Retinal pigment epithelial cell (primary cell): ENCODE data around the gene AK1.
"Not testable (repeated sequence)": the region's sequence is repeated elsewhere in the genome, so short reads cannot be mapped to it uniquely, and the experiment has no call there.

ENCODE experiments used
- DNase-seq: peaks from one replicate; pipeline ENCODE4 v3.0.0-alpha.2; 2010; ENCODE audit warnings: low read depth
- H3K4me3 ChIP-seq: 2 replicates; pipeline ENCODE4 v1.5.1; 2011; ENCODE audit warnings: mild to moderate bottlenecking, low read length, control low read depth, moderate library complexity
- TF ChIP-seq, protein P1 (sequence below): conservative IDR thresholded peaks from 2 replicates; pipeline ENCODE4 v1.5.1; 2011; ENCODE audit warnings: low read depth, low read length, control low read depth, inconsistent platforms

Gene AK1

DNA sequence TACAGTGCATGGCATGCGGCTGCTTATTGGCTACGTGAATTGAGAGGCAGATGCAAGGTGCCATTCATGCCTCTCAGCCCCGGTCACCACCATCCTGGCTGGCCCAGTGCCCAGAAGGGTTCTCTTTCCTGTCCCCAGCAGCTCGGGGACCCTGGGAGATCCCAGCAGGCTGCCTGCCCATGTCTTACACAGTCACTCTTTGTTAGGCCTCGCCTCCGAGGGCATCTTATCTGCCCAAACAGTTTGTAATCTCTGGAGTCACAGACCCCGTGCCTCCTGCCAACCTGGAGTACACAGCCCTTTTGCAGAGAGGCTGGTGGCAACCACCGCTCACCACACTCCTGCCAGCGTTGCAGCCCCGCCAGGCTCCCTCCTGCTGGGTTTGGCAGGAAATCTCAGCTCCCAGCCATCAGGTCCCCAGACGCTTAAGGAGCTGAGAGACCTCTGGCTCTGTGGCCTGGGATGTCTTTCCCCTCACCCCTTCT, 7.0 kb upstream of the AK1 start:
- no peak for DNase-seq
- no peak overlapping the region for H3K4me3 ChIP-seq
- TF ChIP-seq, protein P1, sequence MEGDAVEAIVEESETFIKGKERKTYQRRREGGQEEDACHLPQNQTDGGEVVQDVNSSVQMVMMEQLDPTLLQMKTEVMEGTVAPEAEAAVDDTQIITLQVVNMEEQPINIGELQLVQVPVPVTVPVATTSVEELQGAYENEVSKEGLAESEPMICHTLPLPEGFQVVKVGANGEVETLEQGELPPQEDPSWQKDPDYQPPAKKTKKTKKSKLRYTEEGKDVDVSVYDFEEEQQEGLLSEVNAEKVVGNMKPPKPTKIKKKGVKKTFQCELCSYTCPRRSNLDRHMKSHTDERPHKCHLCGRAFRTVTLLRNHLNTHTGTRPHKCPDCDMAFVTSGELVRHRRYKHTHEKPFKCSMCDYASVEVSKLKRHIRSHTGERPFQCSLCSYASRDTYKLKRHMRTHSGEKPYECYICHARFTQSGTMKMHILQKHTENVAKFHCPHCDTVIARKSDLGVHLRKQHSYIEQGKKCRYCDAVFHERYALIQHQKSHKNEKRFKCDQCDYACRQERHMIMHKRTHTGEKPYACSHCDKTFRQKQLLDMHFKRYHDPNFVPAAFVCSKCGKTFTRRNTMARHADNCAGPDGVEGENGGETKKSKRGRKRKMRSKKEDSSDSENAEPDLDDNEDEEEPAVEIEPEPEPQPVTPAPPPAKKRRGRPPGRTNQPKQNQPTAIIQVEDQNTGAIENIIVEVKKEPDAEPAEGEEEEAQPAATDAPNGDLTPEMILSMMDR: no peak

DNA sequence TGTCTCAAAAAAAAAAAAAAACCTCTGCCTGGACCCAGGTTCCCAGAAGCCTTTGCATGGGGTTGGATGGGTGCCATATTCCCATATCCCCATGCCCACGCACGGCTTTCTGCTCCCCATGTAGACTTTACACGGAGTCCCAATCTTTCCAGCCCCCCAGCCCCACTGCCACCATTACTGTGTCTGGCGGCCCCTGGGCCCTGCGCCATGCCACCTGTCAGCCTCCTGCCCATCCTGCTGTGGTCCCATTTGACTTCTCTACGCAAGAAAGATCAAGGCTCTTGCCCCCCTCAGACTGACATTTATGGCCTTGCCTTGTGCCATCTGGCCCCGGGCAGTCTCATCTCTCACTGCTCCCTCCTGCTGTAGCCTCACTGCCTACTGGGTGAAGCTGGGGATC, 6.5 kb upstream of the AK1 start:
- DNase-seq: no peak
- TF ChIP-seq, protein P1: no peak
- H3K4me3 ChIP-seq: no peak overlapping the region

DNA sequence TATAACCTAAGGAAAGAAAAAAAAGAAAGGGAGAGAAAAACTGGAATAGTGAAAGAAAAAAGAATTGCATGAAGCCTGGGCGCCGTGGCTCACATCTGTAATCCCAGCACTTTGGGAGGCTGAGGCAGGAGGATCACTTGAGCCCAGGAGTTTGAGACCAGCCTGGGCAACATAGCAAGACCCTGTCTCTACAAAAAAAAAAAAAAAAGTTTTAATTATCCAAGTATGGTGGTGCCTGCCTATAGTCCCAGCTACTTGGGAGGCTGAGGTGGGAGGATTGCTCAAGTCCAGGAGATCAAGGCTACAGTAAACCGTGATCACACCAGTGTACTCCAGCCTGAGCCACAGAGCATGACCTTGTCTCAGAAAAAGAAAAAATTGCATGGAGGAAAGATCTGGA, 4.2 kb upstream of the AK1 start:
- not testable (repeated sequence) for DNase-seq, H3K4me3 ChIP-seq

DNA sequence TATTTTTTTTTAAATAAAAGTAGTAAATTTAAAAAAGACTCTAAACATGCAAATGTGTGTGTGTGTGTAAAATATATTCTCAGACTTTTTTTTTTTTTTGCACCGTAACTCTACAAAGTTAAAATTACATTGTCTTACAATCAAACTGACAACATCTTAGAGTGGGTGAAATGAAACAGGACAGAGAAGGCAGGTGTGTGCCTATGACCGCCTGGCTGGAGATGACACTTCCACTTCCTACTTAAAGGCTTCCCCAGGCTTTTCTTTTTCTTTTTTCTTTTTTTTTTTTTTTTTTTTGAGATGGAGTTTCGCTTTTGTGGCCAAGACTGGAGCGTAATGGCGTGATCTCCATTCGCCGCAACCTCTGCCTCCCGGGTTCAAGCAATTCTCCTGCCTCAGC, 2.7 kb upstream of the AK1 start:
- TF ChIP-seq, protein P1: no peak
- no peak for DNase-seq
- no peak overlapping the region for H3K4me3 ChIP-seq

DNA sequence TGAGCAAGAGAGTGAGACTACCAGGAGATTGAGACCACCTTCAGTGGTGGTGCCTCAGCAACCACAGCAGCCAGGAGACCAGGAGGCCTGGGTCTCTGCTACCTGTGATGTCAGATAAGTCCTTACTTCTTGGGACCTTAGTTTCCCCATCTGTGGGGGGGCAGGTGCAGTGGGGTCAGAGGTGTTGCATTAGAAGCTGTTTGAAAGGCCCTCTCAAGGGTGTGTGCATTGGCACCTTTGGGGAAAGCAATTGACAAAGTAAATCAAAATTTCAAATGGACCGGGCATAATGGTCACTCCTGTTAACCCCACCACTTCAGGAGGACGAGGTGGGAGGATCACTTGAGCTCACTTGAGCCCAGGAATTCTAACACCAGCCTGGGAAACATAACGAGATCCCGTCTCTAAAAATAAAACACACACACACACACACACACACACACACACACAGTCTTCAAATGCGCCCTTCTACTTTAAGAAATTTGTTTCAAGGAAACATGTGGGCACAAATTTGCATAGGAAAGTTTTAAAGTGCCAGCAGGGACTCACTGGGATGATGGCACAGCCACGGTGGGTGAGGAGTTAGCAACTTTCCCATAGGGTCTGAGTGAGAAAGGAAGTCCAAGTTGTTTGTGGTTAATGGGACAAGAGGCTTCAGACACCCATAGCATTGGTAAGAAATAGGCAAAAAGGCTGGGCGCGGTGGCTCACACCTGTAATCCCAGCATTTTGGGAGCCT, 1.3 kb upstream of the AK1 start:
- no peak overlapping the region for H3K4me3 ChIP-seq
- TF ChIP-seq, protein P1: no peak
- DNase-seq: no peak

DNA sequence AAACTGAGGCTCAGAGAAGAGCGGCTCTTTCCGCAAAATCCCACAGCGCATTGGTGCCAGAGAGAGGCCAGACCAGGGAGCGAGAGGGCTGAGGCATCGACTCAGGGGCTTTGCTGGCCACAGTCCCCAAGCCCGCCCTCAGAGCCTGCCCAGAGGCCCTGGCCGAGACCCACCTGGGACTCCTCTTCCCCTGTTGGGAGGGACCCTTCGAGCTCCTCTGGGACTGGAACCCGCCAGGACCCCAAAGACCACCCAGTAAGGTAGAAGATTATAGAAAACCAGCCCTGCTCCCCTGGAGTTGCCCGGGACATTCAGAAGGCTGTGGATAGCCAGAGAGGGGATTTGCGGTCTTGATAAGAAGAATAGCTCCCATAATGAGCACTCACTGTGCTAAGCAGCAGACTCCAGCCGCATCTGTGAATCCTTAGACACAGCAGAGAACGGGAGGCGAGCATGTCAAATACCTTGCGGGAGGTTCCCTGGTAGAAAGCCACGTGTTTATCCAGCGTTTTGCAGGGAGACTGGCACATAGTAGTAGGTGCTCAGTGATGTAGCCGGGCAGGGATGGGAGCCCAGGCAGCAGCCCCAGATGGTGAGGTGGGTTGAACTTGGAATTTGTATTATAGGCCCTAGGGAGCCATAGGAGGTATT, 651 bp upstream of the AK1 start:
- no peak for DNase-seq
- TF ChIP-seq, protein P1: no peak
- peak overlapping the region; percentile 57 for H3K4me3 ChIP-seq

DNA sequence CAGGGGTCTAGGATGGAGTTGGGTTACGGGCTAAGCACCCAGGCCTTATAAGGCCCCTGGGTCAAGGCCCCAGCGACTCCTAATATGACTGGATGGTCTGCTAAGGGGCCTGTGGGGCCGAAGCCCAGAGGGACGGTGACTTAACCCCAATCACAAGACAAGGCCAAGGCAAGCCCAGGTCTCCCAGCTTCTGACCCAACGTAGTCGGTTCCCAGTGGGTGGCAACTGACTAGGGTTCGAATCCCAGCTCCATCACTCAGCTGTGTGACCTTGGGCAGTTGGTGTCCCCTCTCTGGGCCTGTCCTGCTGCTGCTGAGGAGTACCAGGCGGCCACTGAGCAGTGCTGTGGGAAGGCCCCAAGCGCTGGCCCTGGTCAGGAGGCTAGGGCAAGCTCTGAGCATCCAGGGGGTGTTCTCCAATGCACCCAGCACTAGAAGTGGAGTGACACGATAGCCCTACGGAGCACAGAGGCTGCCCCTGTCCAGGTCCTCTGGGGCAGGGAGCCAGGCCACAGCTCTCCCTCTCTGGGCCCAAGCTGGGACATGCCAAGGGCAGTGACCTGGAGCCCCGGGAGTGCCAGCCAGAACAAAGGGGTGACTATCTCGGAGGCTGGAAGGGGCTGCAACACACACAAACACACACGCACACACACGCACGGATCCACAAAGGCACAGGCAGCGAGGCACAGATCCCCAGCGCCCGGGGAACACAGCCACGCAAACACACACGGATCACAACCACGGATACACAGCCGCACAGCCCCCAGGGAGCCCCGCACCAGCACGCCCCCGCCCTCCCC, 512 bp downstream of the AK1 start:
- peak overlapping the region; percentile 57 for H3K4me3 ChIP-seq
- DNase-seq: no peak
- TF ChIP-seq, protein P1: no peak
